Liver (tissue), 9 donors: ENCODE data around the gene AIG1. TPM values are rescaled to one million over a fixed set of nuclear protein-coding genes. Genes with fewer than 3 reads are reported as not detected.

Source experiments
- DNase-seq: peaks from one replicate; pipeline ENCODE4 v3.0.0-alpha.2; 2017; ENCODE audit warnings: low spot score
- H3K27ac ChIP-seq, 2 donors: one replicate each; pipeline ENCODE4 v1.7.0; 2013; ENCODE audit warnings: inconsistent platforms in 2 of 2, low read length in 2 of 2, control low read depth in 1 of 2, low read depth in 1 of 2, mild to moderate bottlenecking in 1 of 2
- H3K27me3 ChIP-seq, 4 donors: one replicate each; pipeline versions ENCODE4 v1.6.1 to v1.7.0; 2013; ENCODE audit warnings: low read length in 3 of 4, inconsistent platforms in 1 of 4, mild to moderate bottlenecking in 1 of 4, moderate library complexity in 1 of 4; ENCODE audit not compliant: control insufficient read depth in 4 of 4, insufficient read depth in 4 of 4
- H3K36me3 ChIP-seq, 4 donors: one replicate each; pipeline versions ENCODE4 v1.6.1 to v1.7.0; 2013; ENCODE audit warnings: low read length in 3 of 4, mild to moderate bottlenecking in 3 of 4, low read depth in 1 of 4, moderate library complexity in 1 of 4; ENCODE audit not compliant: control insufficient read depth in 4 of 4, insufficient read depth in 3 of 4
- H3K4me1 ChIP-seq, 4 donors: one replicate each; pipeline versions ENCODE4 v1.6.1 to v1.7.0; 2013; ENCODE audit warnings: low read length in 3 of 4, mild to moderate bottlenecking in 3 of 4, moderate library complexity in 1 of 4; ENCODE audit not compliant: control insufficient read depth in 4 of 4, insufficient read depth in 4 of 4
- H3K4me3 ChIP-seq, 3 donors: one replicate each; pipeline versions ENCODE4 v1.6.1 to v1.7.0; 2013; ENCODE audit warnings: low read length in 3 of 3, control low read depth in 1 of 3, low read depth in 1 of 3, mild to moderate bottlenecking in 1 of 3
- H3K9ac ChIP-seq, 2 donors: one replicate each; pipeline ENCODE4 v1.7.0; 2013; ENCODE audit warnings: low read length in 2 of 2, mild to moderate bottlenecking in 2 of 2, moderate library complexity in 2 of 2, control low read depth in 1 of 2, low read depth in 1 of 2
- H3K9me3 ChIP-seq, 4 donors: one replicate each; pipeline versions ENCODE4 v1.6.1 to v1.7.0; 2013; ENCODE audit warnings: low read length in 3 of 4; ENCODE audit not compliant: control insufficient read depth in 4 of 4
- EGR1 ChIP-seq, 2 donors: IDR thresholded peaks; 2 replicates each; pipeline ENCODE4 v1.6.1; 2016 to 2018; ENCODE audit warnings: antibody characterized with exemption in 2 of 2, low read depth in 2 of 2
- FOXA1 ChIP-seq: IDR thresholded peaks from 2 replicates; pipeline ENCODE4 v1.6.1; 2016; ENCODE audit warnings: antibody characterized with exemption
- FOXA2 ChIP-seq: IDR thresholded peaks from 2 replicates; pipeline ENCODE4 v1.6.1; 2016; ENCODE audit warnings: antibody characterized with exemption
- GABPA ChIP-seq, 2 donors: IDR thresholded peaks in 1 of 2; conservative IDR thresholded peaks in 1 of 2; 2 replicates each; pipeline ENCODE4 v1.6.1; 2016; ENCODE audit warnings: antibody characterized with exemption in 2 of 2, mild to moderate bottlenecking in 1 of 2, moderate library complexity in 1 of 2
- HNF4A ChIP-seq, 2 donors: conservative IDR thresholded peaks; 2 replicates each; pipeline ENCODE4 v1.6.1; 2016; ENCODE audit warnings: antibody characterized with exemption in 2 of 2, mild to moderate bottlenecking in 2 of 2
- HNF4G ChIP-seq: IDR thresholded peaks from 2 replicates; pipeline ENCODE4 v1.6.1; 2016; ENCODE audit warnings: antibody characterized with exemption
- JUND ChIP-seq, 2 donors: IDR thresholded peaks; 2 replicates each; pipeline ENCODE4 v1.6.1; 2016; ENCODE audit warnings: antibody characterized with exemption in 2 of 2
- NR2F2 ChIP-seq: IDR thresholded peaks from 2 replicates; pipeline ENCODE4 v1.6.1; 2016; ENCODE audit warnings: antibody characterized with exemption
- RAD21 ChIP-seq, 2 donors: IDR thresholded peaks; 2 replicates each; pipeline ENCODE4 v1.6.1; 2016; ENCODE audit warnings: antibody characterized with exemption in 2 of 2, mild to moderate bottlenecking in 2 of 2
- RXRA ChIP-seq, 2 donors: IDR thresholded peaks; 2 replicates each; pipeline ENCODE4 v1.6.1; 2017 to 2018; ENCODE audit warnings: antibody characterized with exemption in 2 of 2, mild to moderate bottlenecking in 1 of 2
- SP1 ChIP-seq: IDR thresholded peaks from 2 replicates; pipeline ENCODE4 v1.6.1; 2018; ENCODE audit warnings: antibody characterized with exemption, mild to moderate bottlenecking
- TAF1 ChIP-seq: conservative IDR thresholded peaks from 2 replicates; pipeline ENCODE4 v1.6.1; 2016; ENCODE audit warnings: antibody characterized with exemption, mild to moderate bottlenecking
- YY1 ChIP-seq: IDR thresholded peaks from 2 replicates; pipeline ENCODE4 v1.6.1; 2016; ENCODE audit warnings: antibody characterized with exemption, mild to moderate bottlenecking
- WGBS: extraction: QIAGEN DNeasy Blood & Tissue Kit; methylation state at CpG from one replicate; pipeline ENCODE4 v1.1.7; 2013; 5-methylcytosine and 5-hydroxymethylcytosine counted together
- polyA plus RNA-seq, 2 donors: library from polyadenylated mRNA; stranded (reverse) in 1 of 2; unstranded in 1 of 2; fragments of 200-250 nt in 1 of 2; fragments of >200 nt in 1 of 2; fragmentation: Nextera tagmentation in 1 of 2; extraction: Ambion mirVana in 1 of 2; gene quantifications; one replicate each; pipeline versions ENCODE4 v1.2.1 to v1.2.3, GENCODE V29; 2013 to 2015
- total RNA-seq, 2 donors: library from RNA; depleted of rRNA; stranded (reverse); fragments of >200 nt; gene quantifications; one replicate each; pipeline ENCODE4 v1.2.3, GENCODE V29; 2014
- TF ChIP-seq, protein P1 (sequence below): IDR thresholded peaks from 2 replicates; pipeline ENCODE4 v1.6.1; 2016; ENCODE audit warnings: antibody characterized with exemption, mild to moderate bottlenecking
- TF ChIP-seq, protein P2 (sequence below): IDR thresholded peaks from 2 replicates; pipeline ENCODE4 v1.6.1; 2016; ENCODE audit warnings: antibody characterized with exemption
- TF ChIP-seq, protein P3 (sequence below): IDR thresholded peaks from 2 replicates; pipeline ENCODE4 v1.6.1; 2016; ENCODE audit warnings: antibody characterized with exemption
- TF ChIP-seq, protein P4 (sequence below): IDR thresholded peaks from 2 replicates; pipeline ENCODE4 v1.6.1; 2016; ENCODE audit warnings: antibody characterized with exemption
- TF ChIP-seq, protein P5 (sequence below): fragments of 150-350 bp; IDR thresholded peaks from 2 replicates; pipeline ENCODE4 v1.5.1; 2017; ENCODE audit warnings: improper control_type of control experiment, low read depth, low read length; ENCODE audit not compliant: missing input control
- donor health status: healthy.
- donor health status: healthy.
- donor health status: healthy.
- donor health status: healthy.
- donor health status: healthy.

Gene AIG1
- total and polyA plus RNA-seq, 4 donors: 74.8 to 169 (median 121) TPM

DNA sequence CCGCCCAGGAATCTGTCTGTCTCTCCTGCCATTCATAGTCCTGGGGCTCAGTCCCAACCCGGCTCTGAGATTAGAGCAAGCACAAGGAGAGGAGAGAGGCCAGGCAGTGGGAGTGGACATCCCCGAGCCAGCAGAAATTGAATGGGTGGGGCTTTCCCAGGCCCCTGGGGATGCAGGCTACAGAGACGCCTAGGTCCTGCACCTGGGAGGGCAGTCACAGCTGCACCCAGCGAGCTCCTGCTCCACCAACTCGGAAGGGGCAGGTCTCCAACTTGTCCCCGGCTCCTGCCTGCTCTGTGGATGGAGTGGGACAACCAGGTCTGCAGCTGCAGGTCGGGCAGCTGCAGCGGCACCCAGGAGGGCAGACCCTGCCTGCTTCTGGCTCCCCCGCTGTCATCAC, 11.1 kb upstream of the AIG1 start:
- no peak for DNase-seq
- no peak overlapping the region for H3K9ac ChIP-seq
- H3K27ac ChIP-seq: no peak overlapping the region
- no peak overlapping the region for H3K4me3 ChIP-seq
- no peaks in the 10 kb centered on the region for H3K36me3 ChIP-seq
- TF ChIP-seq SP1 (no peak), RAD21 (IDR thresholded peaks at IDR 0.05) (no peak), EGR1 (IDR thresholded peaks at IDR 0.05; ENCODE audit: low read depth in 2 of 2) (no peak), HNF4G (no peak), GABPA (IDR thresholded peaks at IDR 0.05 in 1 of 2, conservative IDR thresholded peaks at IDR 0.05 in 1 of 2) (no peak), FOXA2 (no peak), TAF1 (no peak), RXRA (IDR thresholded peaks at IDR 0.05) (no peak), JUND (IDR thresholded peaks at IDR 0.05) (no peak), FOXA1 (no peak), HNF4A (conservative IDR thresholded peaks at IDR 0.05) (no peak), YY1 (no peak), NR2F2 (no peak)
- TF ChIP-seq, protein P1, sequence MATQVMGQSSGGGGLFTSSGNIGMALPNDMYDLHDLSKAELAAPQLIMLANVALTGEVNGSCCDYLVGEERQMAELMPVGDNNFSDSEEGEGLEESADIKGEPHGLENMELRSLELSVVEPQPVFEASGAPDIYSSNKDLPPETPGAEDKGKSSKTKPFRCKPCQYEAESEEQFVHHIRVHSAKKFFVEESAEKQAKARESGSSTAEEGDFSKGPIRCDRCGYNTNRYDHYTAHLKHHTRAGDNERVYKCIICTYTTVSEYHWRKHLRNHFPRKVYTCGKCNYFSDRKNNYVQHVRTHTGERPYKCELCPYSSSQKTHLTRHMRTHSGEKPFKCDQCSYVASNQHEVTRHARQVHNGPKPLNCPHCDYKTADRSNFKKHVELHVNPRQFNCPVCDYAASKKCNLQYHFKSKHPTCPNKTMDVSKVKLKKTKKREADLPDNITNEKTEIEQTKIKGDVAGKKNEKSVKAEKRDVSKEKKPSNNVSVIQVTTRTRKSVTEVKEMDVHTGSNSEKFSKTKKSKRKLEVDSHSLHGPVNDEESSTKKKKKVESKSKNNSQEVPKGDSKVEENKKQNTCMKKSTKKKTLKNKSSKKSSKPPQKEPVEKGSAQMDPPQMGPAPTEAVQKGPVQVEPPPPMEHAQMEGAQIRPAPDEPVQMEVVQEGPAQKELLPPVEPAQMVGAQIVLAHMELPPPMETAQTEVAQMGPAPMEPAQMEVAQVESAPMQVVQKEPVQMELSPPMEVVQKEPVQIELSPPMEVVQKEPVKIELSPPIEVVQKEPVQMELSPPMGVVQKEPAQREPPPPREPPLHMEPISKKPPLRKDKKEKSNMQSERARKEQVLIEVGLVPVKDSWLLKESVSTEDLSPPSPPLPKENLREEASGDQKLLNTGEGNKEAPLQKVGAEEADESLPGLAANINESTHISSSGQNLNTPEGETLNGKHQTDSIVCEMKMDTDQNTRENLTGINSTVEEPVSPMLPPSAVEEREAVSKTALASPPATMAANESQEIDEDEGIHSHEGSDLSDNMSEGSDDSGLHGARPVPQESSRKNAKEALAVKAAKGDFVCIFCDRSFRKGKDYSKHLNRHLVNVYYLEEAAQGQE: no peak
- TF ChIP-seq, protein P2, sequence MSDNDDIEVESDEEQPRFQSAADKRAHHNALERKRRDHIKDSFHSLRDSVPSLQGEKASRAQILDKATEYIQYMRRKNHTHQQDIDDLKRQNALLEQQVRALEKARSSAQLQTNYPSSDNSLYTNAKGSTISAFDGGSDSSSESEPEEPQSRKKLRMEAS: no peak
- TF ChIP-seq, protein P3, sequence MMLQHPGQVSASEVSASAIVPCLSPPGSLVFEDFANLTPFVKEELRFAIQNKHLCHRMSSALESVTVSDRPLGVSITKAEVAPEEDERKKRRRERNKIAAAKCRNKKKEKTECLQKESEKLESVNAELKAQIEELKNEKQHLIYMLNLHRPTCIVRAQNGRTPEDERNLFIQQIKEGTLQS: no peak
- TF ChIP-seq, protein P4, sequence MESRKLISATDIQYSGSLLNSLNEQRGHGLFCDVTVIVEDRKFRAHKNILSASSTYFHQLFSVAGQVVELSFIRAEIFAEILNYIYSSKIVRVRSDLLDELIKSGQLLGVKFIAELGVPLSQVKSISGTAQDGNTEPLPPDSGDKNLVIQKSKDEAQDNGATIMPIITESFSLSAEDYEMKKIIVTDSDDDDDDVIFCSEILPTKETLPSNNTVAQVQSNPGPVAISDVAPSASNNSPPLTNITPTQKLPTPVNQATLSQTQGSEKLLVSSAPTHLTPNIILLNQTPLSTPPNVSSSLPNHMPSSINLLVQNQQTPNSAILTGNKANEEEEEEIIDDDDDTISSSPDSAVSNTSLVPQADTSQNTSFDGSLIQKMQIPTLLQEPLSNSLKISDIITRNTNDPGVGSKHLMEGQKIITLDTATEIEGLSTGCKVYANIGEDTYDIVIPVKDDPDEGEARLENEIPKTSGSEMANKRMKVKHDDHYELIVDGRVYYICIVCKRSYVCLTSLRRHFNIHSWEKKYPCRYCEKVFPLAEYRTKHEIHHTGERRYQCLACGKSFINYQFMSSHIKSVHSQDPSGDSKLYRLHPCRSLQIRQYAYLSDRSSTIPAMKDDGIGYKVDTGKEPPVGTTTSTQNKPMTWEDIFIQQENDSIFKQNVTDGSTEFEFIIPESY: no peak
- TF ChIP-seq, protein P5, sequence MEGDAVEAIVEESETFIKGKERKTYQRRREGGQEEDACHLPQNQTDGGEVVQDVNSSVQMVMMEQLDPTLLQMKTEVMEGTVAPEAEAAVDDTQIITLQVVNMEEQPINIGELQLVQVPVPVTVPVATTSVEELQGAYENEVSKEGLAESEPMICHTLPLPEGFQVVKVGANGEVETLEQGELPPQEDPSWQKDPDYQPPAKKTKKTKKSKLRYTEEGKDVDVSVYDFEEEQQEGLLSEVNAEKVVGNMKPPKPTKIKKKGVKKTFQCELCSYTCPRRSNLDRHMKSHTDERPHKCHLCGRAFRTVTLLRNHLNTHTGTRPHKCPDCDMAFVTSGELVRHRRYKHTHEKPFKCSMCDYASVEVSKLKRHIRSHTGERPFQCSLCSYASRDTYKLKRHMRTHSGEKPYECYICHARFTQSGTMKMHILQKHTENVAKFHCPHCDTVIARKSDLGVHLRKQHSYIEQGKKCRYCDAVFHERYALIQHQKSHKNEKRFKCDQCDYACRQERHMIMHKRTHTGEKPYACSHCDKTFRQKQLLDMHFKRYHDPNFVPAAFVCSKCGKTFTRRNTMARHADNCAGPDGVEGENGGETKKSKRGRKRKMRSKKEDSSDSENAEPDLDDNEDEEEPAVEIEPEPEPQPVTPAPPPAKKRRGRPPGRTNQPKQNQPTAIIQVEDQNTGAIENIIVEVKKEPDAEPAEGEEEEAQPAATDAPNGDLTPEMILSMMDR: no peak
- H3K4me1 ChIP-seq: no peaks in the 10 kb centered on the region
- H3K9me3 ChIP-seq: no peaks in the 10 kb centered on the region
- 93% methylated on average over 10 of the region's 10 CpGs for WGBS
- no peaks in the 10 kb centered on the region for H3K27me3 ChIP-seq
